Activated gamma-delta T cell treated with anti-CD3 and anti-CD28 coated beads, Interleukin-2, amount 50 U/mL, for 16 hours (primary cell): Measurements from ENCODE around the gene DTNB.
"Not testable (repeated sequence)": the region's sequence is repeated elsewhere in the genome, so short reads cannot be mapped to it uniquely, and the experiment has no call there.

Experiments used
- DNase-seq: peaks from one replicate; pipeline ENCODE4 v3.0.0-alpha.2; 2020; ENCODE audit warnings: low read depth

The DTNB gene

DNA sequence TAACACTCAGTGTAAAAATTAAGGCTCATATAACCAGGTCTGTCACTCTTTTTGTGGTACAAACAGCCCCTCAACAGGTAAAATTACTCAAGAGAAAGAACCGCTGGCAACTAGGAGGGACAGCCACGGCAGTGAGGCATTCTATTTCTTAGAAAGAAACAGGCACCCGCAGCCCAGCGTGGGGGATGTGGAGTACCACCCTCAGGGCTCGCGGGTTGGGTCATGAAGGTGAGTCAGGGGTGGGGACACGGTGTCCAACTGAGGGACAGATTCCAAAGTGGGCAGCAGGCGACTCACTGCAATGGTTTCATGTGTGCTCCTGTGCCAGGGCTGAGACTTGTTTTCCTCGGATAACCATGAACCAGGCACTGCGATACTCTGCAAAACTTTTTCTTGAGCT lies 129.4 kb downstream of the DTNB start:
- no peak for DNase-seq

DNA sequence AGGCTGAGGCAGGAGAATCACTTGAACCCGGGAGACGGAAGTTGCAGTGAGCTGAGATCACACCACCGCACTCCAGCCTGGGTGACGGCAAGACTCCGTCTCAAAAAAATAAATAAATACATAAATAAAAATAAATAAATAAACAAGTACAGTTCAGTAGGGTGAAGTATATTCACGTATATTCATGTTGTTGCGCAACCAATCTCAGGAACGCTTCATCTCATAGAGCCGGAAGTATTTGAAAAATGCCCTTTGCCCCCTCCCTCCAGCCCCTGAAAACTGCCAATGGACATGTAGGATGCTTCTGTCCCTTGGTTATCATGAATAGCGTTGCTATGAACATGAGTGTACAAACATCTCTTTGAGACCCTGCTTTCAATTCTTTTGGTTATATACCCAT lies 132.0 kb downstream of the DTNB start:
- DNase-seq: no peak

DNA sequence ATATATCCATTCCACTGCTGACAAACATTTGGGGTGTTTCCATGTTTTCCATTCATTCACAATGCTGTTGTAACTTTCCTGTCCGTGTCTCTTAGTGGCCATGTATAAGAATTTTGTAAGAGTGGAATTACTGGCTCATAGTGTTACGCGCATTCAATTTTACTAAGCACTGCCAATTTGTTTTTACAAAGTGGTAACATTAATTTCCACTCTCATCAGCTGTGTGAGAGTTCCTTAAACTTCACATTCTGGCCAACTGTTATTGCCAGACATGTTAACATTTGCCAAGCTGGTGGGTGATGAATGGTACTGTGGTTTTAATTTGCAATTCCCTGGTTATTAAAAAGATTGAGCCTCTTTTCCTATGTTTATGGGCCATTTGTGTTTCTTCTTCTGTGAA lies 134.2 kb downstream of the DTNB start:
- no peak for DNase-seq

DNA sequence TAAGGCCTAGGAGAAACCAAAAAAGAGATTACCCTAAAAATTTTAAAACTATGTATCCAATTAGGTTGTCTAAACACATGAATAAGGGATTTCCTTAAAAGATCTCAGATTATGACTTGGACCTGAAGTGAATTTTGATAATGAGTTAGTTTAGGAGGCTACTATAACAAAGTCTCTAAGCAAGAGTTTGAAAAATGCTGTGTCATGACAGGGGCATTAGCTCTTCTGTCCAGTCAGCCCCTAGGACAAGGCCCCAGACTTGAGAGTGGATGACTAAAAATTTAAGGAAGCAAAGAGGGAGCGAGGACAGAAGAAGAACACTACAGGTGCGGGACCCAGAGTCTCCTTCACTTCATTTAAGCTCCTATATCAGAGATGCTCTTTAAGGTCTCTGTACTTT lies 135.9 kb downstream of the DTNB start:
- no peak for DNase-seq

GRCh38 chr2:25535411-25536289 lies 137.7 kb downstream of the DTNB start:
- not testable (repeated sequence) for DNase-seq

- not testable (repeated sequence) for DNase-seq
Measured at GRCh38 chr2:25534937-25535336, 138.4 kb downstream of the DTNB start.

GRCh38 chr2:25534455-25534854 lies 138.9 kb downstream of the DTNB start:
- DNase-seq: no peak

DNA sequence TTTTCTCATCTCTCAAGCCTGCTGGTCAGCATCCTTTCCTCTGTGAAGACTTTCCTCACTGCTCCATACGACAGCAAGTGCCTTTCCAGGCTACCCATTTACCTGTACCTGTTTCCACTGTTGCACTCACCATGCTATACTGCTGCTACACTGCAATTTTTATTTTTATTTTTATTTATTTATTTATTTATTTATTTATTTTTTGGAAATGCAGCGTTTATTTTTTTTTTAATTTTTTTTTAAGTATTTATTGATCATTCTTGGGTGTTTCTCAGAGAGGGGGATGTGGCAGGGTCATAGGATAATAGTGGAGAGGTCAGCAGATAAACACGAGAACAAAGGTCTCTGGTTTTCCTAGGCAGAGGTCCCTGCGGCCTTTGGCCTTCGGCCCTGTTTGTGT lies 139.6 kb downstream of the DTNB start:
- DNase-seq: not testable (repeated sequence)

DNA sequence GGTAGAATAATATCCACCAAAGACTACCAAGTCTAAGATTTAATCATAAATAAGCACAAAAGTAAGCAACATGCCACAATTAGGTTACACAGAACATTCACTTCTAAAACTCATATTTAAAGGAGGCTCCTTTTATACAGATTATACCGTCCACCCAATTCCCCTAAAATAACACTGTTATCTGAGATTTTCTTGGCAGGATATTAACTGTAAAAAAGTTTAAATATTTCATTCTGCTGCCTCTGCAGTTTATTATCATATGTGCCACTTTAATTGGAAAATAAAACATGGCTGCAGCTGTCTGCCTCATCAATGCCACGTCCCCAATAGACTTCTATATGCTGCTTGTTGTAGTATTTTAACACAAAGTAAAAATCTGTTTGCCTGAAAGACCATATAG lies 140.9 kb downstream of the DTNB start:
- no peak for DNase-seq

DNA sequence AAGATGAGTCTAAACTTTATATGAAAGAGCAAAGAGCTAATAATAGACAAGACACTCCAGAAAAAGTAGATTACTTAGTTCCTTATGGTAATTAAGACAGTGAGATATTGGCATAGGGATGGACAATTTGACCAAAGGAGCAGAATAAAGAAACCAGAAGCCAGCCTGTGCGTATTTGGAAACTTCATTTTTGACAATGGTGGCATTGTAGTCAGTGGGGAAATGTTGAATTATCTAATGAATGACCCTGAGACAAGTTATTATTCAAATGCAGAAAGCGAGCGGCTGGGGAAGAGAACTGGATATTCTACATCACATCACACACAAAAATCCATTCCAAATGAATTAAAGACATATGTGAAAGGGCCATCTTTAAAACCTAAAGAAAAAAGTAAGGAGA lies 144.3 kb downstream of the DTNB start:
- DNase-seq: no peak

- no peak for DNase-seq
Measured at GRCh38 chr2:25528173-25528572, 145.2 kb downstream of the DTNB start.

GRCh38 chr2:25524507-25524906 lies 148.9 kb downstream of the DTNB start:
- no peak for DNase-seq

- DNase-seq: no peak
Measured at GRCh38 chr2:25523060-25523459, 150.3 kb downstream of the DTNB start.

GRCh38 chr2:25521665-25522387 lies 151.6 kb downstream of the DTNB start:
- peak; percentile 16 for DNase-seq

DNA sequence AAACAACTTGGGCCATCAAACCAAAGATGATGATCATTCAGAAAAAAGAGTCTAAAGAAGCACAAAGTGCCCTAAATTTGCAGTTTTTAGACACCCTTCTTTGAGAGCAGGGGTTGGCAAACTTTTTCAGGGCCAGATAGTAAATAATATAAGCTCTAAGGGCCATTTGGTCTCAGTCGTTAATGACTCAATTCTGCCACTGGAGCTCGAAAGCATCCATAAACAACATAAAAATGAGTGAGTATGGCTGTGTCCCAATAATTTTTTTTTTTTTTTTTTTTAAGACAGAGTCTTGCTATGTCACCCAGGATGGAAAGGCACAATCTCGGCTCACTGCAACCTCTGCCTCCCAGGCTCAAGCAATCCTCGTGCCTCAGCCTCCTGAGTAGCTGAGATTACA lies 152.3 kb downstream of the DTNB start:
- DNase-seq: no peak

DNA sequence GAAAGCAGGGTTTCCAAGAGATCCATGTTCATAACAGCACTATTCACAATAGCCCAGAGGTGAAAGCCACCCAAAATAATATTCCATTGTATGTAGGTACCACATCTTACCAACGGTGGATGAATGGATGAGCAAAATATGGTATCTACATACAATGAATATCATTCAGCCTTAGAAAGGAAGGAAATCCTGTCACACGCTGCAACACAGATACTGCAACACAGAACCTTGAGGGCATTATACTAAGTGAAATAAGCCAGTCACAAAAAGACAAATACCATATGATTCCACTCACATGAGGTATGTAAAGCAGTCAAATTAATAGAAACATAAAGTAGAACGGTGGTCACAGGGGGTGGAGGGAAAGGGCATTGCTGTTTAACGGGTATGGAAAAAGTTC lies 155.7 kb downstream of the DTNB start:
- DNase-seq: no peak

DNA sequence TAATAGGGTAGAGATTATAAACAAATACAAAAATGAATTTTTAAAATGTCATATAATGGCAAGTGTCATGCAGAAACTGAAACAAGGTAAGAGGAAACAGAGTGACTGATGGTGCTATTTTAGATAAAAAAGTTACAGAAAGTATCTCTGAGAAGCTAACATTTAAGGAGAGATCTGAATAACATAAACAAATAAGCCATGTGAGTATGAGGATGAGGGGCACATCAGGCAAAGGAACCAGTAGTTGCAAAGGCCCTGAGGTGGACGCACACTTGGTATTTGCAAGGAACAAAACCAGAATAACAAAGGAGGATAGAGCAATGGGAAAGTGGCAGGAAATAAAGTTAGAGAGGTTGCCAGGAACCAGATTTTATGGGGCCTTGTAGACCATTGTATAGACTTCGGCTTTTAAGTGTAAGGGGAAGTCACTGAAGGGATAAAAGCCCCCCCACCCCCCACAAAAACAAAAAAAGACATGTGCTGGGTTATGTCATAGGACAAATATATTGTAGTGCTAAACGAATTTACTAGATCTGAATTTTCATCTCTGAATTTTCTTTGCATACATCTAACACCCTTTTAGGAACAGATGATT lies 159.2 kb downstream of the DTNB start:
- DNase-seq: no peak

DNA sequence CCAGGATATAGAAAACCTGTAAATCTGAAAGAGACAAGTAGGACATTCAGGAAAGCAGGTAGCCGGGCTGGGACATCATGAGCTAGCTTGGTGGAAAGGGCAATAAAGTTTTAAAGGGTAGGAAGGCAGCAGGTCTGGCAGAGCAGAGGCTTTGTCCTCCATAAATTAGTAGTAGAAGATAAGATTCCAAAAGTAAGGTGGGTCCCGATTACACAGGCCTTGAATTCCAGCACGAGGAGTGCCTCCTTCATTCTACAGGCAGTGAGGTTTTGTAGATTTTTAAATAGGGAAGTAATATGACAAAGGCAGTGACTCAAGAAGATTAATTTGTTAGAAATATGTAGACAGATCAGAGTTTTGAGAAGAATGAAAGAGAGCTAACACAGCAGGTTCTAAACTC lies 160.7 kb downstream of the DTNB start:
- DNase-seq: no peak

GRCh38 chr2:25506226-25506625 lies 167.2 kb downstream of the DTNB start:
- no peak for DNase-seq

GRCh38 chr2:25505622-25506021 lies 167.8 kb downstream of the DTNB start:
- DNase-seq: no peak

DNA sequence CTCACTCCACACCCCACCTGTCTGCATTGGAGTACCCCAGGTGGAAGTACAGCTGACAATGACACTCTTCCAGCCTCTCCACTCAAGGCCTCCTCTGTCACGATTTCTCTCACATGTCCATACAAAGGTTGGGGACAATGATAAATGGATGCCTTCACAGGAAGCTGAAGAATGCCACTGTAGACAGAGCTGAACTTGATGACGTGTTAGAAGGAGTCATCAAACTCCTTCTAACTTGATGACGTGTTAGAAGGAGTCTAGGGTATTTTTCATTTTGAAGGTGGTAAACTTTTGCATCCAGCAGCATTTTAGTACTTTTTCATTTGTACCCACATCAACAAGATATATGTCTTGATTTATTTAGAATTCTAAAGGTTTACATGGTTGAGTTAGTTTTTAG lies 168.2 kb downstream of the DTNB start:
- DNase-seq: no peak

GRCh38 chr2:25504266-25504665 lies 169.1 kb downstream of the DTNB start:
- no peak for DNase-seq

DNA sequence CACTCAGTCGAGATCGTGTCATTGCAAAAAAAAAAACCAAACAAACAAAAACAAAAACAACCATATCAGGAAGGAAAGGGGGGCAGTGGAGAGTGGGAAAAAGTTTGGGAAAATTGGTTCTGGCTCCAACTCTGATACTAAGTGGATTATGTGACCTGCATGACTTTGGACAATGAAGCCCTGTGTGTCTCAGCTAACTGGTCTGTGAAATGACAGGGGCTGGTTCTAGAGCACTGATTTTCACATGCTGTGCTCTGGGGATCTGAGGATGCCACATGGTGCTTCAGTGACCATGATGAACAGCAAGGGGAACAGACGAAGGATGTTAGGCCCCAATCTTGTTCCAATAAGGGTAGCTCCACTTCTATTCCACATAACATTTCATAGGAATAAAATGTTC lies 174.2 kb downstream of the DTNB start:
- no peak for DNase-seq
